GM19324 (cell line): ENCODE measurements around the gene TTLL9.

Experiments
- ATAC-seq: cut with Tn5 transposase; IDR thresholded peaks from one replicate; pipeline ENCODE4 v1.9.1; 2021; ENCODE audit warnings: mild to moderate bottlenecking, moderate library complexity; ENCODE audit not compliant: unreplicated experiment, low FRiP score

Gene TTLL9

DNA sequence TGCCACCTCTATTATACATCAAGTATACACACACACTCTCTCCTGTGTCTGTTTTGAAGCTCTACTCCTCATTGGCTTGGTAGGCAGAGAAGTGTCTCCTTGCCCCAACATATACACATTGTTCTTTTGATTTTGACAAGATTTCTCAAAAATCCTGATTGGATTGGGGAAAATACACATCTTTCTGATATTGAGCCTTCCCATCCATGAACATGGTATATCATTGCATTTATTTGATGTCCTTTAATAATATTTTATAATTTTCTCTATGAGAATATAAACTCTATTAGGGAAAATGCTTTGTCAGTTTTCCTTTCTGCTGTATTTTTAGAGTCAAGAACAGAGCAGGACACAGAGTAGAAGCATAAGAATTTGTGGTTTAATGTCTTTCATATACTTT lies 7.2 kb downstream of the TTLL9 start:
- no peak for ATAC-seq

DNA sequence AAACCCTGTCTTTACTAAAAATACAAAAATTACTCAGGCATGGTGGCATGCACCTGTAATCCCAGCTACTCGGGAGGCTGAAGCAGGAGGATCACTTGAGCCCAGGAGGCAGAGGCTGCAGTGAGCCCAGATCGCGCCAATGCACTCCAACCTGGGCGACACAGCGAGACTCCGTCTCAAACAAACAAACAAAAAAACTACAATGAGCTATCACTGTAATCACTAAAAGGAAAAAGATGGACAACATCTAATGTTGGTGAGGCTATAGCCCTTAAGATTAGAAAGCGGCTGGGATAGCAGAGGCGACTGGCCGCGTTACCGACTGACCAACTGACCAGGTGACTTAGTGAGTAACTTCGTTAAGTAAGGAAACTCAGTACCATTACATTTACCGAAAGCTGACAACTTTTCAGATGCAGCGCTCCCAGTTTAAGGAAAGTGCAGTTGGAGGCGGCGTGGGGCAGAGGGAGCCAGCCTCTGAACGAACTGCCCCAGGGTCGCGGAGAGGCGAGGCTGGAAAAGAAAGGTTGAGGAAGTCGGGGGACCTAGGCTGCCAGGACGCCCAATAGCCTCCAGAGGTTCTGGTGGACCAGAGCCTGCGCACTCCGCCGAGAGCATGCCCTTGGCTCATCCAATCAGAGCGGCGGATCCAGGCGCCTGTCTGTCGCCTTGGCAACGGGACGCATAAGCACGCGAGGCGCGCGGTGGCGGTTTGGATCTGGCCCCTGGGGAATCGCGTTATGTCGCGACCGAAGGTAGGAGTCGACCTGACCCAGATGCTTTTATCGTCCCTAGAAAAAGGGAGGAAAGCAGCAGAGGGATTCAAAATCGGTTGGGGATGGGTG lies 8.9 kb downstream of the TTLL9 start:
- peak; percentile 75 for ATAC-seq

DNA sequence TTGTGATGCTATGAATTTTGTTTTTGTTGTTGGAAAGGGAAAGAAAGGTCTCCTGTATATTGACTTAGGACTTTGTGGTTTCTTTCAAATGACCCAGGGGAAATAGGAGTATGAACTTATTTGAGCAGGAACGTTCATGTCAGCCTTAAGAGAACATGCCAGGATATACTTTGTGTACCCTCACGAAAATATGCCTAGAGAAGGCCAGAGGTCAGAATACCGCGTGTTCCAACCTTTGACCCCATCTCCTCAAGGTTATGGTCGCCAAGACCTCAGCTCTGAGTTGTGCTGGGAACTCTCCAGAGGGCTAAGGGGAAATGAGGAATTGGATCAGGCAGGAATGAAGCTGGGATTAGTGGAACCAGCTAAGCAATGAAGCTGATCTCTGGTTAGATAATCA lies 11.5 kb downstream of the TTLL9 start:
- ATAC-seq, result no peak

DNA sequence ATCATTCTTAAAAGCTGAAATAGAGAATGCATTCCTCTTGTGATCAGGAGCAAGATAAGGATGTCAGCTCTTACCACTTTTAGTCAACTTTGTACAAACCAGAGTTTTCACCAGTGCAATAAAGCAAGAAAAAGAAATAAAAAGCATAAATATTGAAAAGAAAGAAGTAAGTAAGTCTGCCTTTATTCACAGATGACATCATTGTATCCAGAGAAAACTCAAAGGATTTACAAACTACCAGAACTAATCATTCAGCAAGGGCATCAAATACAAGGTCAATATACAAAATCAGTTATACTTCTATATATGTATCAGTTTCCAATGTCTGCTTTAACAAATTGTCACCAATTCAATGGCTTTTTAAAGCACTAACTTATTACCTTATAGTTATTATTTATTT lies 13.4 kb downstream of the TTLL9 start:
- ATAC-seq, result no peak

DNA sequence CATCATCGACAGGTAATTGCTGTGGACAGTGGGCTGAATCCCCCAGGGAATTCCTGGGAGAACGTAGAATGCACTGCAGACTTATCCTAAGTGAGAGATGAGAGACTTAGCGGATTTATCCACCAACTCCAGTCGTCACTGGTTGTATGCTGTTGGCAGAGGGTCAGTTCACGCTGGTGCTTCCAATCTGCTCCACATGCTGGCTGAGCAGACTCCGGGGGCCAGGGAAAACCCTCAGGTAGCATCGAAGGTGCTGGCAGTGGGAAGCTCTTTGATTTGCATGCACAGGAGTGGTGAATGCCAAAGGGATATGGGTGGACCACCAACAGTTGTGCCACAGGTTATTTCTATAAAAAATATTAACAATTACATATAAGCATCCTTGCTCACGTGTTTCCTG lies 20.2 kb downstream of the TTLL9 start:
- ATAC-seq, result no peak

DNA sequence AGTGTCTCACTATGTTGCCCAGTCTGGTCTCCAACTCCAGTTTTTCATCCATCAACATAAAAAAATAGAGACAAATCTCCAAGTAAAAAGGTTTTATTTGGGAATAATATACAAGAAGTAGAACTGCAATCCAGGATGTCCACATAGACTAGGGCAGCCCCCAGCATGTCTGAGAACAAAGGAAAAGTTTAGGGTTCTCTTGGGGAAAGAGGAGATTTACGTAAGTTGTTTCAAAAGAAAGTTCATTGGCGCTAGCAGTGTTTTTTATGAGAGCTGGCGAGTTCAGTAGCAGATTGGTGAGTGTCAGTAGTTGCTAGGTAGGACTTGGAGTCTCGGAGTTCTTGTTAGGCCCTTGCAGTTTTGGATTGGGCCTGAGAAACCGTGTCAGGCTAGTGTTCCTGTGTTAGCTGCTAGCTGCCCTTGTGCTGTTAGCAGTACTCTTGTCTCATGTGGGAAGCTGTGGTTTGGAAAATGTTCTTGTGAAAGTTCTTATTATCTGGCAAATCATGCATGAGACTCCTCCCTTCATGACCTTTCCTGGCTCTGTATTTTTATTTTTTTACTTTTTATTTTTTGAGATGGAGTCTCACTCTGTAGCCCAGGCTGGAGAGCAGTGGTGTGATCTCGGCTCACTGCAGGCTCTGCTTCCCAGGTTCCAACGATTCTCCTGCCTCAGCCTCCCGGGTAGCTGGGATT lies 24.7 kb downstream of the TTLL9 start:
- no peak for ATAC-seq

DNA sequence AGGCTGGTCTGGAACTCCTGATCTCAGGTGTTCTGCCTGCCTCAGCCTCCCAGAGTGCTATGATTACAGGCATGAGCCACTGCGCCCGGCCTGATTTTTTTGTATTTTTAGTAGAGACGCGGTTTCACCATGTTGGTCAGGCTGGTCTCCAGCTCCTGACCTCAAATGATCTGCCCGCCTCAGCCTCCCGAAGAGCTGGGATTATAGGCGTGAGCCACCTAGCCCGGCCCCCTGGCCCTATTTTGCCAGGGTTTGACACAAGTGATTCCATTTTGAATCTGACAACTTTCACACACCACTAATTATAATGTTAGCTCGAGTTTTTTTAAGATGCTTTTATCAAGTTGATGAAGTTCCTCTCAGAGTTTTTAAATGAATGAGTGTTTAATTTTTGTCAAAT lies 25.6 kb downstream of the TTLL9 start:
- ATAC-seq, result no peak

DNA sequence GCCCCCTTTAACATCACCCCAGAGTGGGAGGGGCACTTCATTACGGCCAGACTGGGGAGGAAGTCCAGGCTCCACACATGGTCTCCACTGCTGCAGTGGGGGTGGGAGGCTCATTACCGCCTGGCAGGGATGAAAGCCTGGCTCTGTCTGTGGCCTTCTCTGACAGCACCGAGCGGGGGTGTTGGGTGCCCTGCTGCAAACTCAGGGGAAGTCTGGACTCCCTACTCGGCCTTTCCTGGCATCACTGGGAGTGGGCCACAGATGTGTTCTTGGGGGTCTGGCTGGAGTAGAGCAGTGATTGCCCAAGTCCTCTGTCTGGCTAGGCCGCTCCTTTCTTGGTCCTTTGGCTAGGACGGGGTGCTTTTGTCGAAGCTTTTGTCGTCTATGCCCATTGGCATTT lies 27.1 kb downstream of the TTLL9 start:
- no peak for ATAC-seq

DNA sequence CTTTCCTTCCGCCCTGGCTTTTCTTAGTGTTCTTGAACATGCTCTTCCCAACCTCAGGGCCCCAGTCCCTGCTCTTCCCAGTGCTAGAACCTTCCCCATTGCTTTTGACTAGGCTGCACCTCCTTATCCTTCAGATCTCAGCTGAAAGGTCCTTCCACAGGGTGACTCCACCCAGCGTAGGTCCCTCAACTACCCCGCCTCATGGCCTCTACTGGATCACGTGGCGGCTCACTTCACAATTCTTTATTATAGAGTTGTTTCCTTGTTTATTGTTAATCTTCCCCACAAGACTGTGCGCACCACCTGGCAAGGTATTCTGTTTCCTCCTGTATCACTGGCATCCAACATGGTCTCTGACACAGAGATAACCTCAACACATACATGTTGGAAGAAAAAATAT lies 31.2 kb downstream of the TTLL9 start:
- ATAC-seq, result no peak

DNA sequence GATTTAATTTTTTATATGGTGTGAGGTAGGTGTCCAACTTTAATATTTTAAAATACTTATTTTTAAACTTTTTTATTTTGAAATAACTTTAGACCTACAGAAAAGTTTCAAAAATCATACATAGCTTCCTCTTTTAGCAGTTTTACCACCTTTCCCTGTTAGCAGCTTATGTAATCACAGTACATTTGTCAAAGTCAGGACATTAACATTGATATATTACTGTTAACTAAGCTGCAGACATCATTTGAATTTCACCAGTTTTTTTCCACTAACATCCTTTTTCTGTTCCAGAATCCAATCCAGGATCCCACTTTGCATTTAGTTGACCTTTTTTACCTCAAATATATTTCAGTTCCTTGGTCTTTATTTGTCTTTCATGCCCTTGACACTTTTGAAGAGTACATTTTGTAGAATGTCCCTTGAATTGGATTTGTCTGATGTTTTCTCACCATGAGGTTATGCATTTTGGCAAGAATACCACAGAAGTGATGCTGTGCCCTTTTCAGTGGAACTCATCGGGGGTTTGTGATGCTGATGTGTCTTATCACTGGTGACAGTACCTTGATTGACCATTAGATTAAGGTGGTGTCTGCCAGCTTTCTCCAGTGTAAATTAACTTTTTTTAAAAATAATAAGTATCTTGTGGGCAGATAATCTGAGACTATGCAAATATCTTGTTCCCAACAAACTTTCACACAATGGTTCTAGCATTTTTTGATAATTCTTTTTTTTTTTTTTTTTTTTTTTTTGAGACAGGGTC lies 33.4 kb downstream of the TTLL9 start:
- no peak for ATAC-seq

DNA sequence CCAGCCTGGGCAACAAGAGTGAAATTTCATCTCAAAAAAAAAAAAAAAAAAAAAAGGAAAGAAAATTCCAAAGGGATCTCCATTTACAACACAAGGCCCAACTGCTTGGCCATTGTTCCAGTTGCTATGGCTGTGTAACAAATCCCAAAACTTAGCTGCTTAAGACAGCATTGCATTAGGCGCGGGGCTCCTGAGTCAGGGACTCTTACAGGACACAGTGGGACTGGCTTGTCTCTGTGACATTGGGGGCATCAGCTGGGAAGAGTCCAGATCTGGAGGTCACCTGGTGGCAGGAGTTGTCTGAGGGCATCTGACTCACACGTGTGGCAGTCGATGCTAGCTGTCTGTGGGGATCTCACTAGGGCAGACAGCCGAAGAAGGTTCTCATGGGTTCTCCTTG lies 35.6 kb downstream of the TTLL9 start:
- no peak for ATAC-seq

DNA sequence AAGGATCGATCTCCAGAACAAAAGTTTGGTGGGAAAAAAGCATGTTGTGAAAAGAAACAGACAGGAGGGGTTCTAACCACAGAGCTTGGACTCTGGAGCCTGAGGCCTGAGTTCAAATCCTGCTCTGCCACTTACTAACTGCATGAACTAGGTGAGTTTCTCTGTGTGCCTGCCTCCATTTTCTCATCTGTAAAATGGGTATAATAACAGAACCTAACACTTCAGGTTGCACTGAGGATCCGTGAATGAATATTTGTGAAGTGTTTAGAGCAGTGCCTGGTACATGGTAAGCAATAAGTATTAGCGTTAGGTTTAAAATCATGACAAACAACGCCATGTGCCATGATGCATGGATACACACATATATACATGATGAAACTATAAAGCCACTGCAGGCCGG lies 36.6 kb downstream of the TTLL9 start:
- ATAC-seq, result no peak

DNA sequence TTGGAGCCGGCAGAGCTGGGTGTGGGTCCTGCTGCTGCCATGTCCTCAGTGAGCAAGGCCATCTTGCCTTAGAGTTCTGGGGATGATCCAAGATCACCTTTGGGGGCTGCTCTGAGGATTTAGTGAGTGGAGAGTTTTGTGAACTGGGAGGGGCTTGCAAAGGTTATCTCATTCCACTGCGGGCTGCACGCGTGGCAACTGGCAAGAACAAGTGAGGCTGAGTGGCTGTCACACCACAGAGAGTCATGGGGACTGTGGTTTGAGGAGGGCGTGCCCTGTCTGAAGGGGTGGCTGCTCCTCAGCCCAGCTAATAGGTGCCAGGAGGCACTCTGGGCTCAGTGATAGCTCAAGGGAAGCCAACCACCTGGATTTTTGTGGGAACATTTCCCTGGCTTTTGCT lies 37.6 kb downstream of the TTLL9 start:
- no peak for ATAC-seq

DNA sequence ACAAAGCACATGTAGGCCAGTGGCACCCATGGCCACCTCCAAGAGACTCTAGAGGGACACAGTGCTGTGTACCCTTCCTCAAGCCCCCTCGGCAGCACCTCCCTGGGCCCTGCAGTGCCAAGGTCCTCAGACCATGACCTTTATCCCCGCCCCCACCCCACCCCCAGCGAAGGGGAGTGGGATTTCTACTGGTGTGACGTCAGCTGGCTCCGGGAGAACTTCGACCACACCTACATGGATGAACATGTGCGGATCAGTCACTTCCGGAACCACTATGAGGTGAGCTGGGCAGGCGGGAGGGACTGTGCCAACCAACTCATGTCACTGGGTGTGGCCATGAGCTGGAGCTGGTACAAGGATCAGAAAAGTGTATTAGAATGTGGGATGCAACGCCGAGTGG lies 38.0 kb downstream of the TTLL9 start:
- ATAC-seq, result no peak

DNA sequence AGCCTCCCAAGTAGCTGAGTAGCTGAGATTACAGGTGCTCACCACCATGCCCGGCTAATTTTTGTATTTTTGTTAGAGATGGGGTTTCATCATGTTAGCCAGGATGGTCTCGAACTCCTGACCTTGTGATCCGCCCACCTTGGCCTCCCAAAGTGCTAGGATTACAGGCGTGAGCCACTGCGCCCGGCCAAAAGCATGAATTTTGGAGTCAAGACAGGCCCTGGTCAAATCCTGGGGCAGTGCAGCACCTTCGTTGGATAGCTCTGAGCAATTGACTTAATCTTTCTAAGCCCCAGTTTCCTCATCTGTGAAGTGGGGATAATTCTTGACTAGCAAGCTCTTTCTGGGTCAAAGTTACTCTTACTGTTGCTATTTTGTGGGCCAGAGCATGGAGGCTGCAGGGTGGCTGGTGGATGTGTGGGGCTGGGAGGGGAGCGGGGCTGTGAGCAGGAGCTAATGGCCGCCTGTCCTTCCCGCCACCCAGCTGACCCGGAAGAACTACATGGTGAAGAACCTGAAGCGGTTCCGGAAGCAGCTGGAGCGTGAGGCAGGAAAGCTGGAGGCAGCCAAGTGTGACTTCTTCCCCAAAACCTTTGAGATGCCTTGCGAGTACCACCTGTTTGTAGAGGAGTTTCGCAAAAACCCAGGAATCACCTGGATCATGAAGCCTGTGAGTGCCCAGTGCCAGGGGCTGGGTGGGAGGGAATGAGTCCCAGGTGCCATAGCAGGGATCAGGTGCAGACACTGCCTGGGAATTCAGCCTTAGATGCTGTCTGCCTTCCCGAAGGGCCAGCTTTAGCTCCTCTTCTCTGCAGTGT lies 39.0 kb downstream of the TTLL9 start:
- no peak for ATAC-seq

DNA sequence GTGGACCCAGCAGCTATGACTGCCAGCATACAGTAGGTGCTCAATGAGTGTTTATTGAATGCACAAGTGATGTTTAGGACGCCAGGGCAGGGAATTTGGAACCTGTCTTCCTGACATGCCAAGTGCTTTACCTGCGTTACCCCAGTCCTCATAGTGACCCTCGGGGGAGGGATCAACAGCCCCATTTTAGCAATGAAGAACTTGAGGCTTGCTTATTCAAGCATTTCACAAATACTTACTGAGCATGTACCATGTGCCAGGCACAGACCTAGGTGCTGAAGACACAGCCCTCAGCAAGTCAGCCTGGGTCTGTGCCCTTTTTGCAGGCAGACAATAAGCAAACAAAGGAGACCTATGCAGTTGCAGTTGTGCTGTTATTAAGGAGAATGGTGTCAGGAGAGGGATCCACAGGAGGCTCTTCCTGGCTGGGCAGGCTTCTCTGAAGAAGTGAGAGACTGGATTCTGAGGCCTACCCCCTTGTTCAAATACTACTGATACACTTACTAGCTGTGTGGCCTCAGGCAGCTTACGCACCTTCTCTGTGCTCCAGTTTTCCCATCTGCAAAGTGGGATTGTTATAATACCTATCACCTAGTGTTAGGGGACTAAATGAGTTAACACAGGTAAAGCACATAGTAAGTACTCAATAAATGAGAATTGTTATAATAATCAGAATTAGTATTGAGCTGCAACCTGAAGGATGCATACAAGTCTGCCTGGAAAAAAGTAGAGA lies 39.8 kb downstream of the TTLL9 start:
- ATAC-seq, result no peak

DNA sequence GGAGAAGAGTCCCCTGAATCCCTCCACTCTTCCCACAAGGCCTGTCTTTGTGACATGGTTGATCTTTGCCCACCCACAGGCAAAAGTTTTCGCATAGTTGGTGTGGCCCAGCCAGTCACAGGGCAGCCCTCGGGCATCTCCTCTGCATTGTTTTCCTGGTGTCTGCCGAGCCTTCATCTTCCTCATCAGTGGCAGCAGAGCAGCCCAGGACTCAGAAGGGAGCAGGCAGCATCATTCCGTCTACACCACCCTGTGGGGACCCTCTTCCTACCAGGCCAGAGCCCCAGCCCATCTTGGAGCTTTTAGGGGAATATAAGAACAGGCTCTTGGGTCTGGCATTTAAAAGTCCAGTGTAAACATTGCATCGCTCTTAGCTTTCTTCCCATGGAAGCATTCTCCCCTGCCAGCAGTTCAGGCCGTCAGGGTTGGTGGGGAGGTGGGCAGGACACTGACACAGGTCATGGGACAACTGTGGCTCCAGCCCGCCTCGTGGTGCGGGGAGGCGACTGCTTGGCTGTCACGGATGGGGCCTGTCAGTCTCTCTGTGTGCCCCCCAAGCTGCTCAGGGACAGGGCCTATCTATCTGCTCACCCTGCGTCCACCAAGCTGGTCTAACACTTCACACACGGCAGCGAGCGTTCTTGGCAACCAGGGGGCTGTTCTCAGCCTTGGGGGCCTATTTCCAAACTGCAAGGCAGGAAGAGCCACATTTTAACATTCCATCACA lies 43.2 kb downstream of the TTLL9 start:
- no peak for ATAC-seq

DNA sequence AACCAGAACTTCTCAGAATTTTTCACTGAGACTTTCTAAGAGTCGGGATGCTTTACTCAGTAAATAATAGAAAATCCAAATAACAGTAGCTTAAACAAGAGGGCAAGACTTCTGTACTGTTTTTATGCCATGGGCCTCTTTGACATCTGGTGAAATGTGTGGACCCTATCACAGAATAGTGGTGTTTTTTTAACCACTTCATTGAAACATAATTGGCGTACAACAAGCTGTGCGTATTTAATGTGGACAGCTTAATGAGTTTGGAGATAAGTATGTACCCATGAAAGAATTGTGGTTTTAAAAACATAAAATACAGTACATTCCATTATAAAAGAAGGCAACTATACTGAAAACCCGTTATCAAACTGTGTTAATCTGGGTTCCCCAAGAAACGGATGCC lies 43.7 kb downstream of the TTLL9 start:
- no peak for ATAC-seq
